ENCODE measurements around the gene PTPMT1.

The PTPMT1 gene

DNA sequence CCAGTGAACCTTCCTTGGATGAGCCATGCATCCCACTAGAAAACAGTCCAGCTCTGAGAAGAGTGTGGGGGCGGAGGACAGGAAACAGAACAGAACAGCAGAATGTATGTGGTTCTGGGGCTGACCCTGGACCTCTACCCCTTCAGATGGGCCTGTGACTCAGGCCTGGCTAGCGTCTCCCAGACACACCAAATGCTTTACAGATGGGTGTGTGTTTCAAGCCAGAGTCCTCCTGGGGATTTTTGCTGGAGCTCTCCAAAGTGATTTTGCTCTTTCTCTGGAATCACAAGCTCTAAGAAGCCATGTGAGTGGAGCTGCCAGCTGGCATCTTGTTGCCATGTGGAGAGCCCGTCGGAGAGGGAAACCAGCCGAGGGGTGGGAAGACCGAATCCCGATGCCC is 42.0 kb downstream of the PTPMT1 start:
- no peak for DNase-seq (ENCODE audit: low read depth)

DNA sequence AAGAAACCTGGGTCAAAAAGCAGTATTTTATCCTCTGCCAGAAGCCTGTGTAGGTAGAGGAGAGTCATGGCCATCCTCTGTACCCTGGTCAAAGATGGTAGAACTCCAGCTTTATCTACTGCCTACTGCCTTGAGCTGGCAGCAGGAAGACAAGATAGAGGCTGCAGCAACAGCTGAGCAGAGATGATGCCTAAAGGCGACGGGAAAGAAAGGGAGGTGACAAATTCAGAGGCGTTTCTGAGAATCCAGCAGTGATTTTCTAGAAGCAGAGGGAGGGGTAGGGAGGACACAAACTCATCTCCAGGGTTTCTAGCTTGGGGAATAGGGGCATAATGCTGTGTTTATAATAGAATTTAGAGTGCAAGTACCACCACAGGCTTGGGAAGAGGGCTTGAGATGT is 44.3 kb downstream of the PTPMT1 start:
- no peak for DNase-seq (ENCODE audit: low read depth)

DNA sequence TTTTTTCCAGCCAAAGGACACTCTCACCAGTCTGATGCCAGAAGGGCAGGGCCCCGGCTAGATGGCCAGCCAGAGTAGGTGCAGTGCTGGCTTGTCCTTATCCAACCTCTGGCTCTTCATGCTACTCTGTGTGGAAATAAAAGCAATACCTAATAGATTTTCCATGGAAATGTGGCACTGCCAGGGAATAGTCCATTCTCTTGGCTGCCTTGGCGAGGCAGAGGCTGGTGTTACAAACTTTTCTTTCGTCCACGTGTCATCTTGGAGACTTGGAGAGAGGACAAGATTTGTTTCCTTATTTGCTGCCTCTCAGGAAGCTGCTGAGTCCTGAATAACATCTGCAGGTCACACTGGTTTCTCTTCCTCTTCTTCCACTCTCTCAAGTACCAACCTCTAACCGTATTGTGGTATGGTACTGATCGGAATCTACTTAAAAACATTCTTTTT is 46.0 kb downstream of the PTPMT1 start:
- no peak for DNase-seq (ENCODE audit: low read depth)

DNA sequence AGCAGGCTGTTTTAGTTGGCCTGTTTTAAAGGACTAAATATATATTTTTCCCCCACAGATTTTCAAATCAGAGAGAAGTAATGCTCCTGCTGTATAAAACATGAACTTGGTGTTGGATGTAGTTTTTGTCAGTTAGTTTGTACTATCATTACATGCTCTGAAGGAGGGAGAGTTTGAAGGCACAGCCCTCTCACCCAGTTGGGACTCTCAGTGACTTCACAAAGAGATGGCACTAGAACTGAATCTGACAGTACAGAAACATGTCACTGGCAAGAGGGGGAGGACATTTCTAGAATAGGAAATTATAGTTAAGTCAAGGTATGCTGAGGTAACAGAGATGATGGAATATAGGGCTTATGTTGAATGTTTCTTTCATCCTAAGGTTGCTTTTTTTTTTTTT is 49.9 kb downstream of the PTPMT1 start:
- no peak for DNase-seq (ENCODE audit: low read depth)

DNA sequence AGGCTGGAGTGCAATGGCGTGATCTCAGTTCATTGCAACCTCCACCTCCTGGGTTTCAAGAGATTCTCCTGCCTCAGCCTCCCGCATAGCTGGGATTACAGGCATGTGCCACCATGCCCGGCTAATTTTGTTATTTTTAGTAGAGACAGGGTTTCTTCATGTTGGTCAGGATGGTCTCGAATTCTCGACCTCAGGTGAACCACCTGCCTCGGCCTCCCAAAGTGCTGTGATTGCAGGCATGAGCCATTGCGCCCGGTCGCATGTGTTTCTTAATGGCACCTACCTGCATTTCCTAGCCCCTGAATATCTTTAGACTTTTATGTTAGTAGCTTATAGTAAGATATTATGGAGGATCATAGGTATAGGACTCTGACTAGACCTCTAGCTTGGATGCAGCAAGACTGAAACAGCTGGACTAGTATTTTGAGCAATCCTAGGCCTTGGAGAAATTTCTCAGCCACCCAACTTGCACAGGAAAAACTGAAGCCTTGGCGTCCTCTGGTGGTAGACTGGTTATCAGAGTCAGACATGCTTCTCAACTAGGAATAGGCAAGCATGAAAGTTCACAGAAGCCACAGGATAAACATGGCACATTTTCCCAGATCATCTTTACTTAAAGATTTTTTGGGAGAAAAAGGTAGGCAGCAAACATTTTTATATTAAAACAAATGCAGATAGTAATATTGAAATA is 51.5 kb downstream of the PTPMT1 start:
- no peak for DNase-seq (ENCODE audit: low read depth)

DNA sequence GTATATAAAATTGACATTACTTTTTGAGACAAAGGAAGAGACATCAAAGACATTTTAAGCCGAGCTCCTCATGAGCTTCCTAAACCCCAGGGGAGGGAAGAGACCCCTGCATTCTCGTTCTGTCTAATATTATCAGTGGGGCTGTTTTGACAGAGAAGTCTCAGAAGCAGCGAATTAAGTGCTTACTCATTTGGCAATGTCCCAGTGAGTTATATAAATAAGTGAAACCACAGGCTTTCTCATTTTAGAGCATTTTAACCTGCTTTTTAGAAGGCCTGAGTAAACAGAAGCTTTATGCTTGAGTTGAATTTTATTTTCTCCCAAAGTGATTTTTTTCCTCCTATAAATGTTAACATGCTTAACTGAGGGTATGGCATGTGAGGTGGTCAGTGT is 52.0 kb downstream of the PTPMT1 start:
- no peak for DNase-seq (ENCODE audit: low read depth)

DNA sequence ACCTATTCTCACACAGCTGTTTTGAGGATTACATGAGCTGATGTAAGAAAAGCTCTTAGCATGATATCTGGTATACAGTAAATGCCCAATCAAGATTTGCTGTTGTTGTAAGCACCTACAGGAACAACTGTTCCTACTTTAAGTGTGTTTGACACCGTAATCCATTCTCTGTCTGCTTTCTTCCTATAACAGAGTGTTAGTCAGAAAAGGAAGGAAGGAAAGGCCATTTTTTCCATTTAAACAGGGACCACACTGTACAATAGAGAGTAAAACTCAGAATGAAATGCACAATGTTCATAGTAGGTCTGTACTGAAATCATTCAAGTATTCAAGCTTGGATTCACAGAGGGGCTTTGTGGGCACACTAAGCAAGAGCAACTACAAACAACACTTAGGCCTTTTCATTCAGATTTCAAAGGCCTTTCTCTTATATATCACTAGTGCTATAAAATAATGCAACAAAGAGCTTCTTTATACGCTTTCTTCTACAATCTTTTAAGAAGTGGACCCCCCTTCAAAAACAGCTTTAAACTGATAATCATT is 55.5 kb downstream of the PTPMT1 start:
- no peak for DNase-seq (ENCODE audit: low read depth)
